ENCODE measurements around the gene DOCK11.
"Not testable (repeated sequence)": the region's sequence is repeated elsewhere in the genome, so short reads cannot be mapped to it uniquely, and the experiment has no call there.

Gene DOCK11

DNA sequence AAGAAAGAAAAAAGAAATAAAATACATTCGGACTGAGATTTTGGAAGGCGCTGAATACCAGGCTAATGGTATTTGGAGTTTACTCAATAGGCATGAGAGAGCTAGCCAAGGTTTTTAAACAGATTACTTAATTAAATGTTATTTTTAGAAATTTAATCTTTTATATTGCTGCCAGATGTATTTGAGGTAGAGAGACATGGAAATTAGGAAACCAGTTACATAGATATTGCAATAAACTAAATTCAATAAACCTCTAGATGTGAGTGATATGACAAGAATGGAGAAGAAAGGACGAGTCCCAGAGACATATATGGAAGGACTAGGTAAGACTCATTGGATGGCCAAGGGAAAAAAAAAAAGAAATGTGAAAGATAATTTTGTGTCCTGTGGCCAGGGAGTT lies 193.3 kb downstream of the DOCK11 start:
- DNase-seq (ENCODE audit: low read depth, low spot score), result no peak

GRCh38 chrX:118693843-118694242 lies 198.2 kb downstream of the DOCK11 start:
- no peak for DNase-seq (ENCODE audit: low read depth, low spot score)

GRCh38 chrX:118694638-118695037 lies 199.0 kb downstream of the DOCK11 start:
- no peak for DNase-seq (ENCODE audit: low read depth, low spot score)

GRCh38 chrX:118698516-118699170 lies 203.0 kb downstream of the DOCK11 start:
- DNase-seq (ENCODE audit: low read depth, low spot score), result no peak

DNA sequence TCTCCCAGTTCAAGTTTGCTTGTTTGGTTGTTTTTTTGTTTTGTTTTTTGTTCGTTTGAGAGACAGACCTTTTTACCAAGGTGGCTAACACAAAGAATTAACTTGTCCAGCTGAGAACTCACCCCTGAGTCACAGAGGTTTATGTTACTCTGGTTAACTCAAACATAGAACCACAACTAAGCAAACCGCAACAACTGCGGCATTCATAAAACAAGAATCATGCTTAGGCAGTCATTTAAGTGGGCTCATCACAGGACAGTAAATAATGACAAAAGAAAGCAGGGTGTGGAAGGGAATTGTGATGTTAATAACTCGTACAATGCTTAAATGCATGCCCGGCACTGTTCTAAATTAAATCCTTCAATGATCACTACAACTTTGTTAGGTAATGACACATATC lies 207.1 kb downstream of the DOCK11 start:
- no peak for DNase-seq (ENCODE audit: low read depth, low spot score)

DNA sequence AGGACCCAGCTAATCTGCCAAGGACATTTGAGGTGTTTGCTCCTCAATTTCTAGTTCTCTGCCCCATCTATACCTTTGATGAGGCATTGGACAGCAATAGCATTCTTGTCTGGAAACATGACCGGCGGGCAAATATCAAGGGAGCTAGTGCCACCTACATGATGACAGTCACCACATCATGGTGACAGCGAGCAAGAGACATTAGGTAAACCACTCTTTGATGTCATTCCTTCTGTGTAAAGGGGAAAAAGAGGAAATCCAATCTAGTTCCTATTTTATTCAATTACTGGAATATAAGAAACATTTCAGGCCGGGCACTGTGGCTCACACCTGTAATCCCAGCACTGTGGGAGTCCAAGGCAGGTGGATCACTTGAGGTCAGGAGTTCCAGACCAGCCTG lies 211.1 kb downstream of the DOCK11 start:
- no peak for DNase-seq (ENCODE audit: low read depth, low spot score)

DNA sequence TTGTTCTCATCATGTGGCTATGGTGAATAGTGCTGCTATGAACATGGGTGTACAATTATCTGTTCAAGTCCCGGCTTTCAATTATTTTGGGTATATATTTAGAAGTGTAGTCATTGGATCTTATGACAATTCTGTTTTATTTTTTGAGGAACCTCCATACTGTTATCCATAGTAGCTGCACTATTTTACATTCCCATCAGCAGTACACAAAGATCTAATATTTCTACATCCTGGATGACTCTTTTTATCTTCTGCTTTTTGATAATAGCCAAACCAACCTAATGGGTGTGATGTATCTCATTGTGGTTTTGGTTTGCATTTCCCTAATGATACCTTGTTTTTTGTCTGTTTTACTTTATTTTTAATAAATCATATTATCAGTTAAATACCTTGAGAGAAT lies 218.9 kb downstream of the DOCK11 start:
- no peak for DNase-seq (ENCODE audit: low read depth, low spot score)

GRCh38 chrX:118715917-118716316 lies 220.3 kb downstream of the DOCK11 start:
- DNase-seq (ENCODE audit: low read depth, low spot score), result not testable (repeated sequence)

DNA sequence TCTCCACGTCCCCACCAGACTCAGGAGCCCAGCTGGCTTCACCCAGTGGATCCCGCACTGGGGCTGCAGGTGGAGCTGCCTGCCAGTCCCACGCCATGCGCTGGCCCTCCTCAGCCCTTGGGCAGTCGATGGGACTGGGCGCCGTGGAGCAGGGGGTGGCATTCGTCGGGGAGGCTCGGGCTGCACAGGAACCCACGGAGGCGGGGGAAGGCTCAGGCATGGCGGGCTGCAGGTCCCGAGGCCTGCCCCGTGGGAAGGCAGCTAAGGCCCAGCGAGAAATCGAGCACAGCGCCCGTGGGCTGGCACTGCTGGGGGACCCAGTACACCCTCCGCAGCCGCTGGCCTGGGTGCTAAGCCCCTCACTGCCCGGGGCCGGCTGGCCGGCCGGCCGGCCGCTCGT lies 221.2 kb downstream of the DOCK11 start:
- not testable (repeated sequence) for DNase-seq (ENCODE audit: low read depth, low spot score)

DNA sequence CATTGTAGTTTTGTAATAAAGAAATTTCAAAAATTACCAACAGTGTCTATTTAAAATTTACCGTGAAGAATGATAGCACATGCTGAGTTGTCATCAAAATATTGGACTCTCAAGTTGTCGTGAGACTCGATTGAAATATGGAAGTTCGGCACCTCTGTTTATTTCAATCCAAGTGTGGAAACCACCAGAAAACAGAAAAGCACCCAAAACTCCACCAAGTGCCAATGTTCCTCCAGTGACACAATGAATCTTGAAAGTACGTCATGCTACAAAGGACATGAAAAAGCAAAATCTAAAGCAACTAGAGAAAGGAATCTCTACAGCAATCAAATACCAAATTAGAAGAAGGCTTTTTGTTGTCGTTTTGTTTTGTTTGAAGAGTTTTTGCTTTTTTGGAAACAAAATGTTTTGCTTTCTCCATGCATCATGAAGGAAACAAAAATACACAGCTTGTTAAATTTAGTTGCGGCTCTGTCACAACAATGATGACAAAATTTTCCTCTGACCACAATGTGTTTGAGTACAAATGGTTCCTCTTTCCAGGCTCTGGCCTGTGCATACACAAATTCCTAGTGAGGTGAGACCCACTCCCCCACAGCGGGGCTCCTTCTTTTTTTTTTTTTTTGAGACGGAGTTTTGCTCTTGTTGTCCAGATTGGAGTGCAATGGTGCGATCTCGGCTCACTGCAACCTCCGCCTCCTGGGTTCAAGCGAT lies 222.2 kb downstream of the DOCK11 start:
- no peak for DNase-seq (ENCODE audit: low read depth, low spot score)

DNA sequence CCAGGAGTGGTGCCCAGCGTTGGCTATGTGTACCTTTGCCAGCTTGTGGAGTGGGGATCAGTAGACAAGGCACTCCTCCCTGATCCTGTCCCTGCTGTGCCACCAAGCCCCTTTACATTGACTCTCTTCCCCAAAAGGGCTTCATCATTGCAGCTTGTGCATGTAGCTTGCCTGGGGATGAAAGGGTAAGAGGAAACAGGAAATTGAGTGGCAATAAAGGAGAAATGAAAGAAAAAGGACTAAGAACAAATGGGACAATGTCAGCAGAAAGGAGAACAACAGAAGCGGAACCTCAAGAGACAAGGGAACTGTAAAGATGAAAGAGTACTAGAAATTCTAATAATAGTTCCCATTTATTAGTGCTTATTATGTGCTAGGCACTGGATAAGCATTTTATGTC lies 223.1 kb downstream of the DOCK11 start:
- DNase-seq (ENCODE audit: low read depth, low spot score), result no peak

DNA sequence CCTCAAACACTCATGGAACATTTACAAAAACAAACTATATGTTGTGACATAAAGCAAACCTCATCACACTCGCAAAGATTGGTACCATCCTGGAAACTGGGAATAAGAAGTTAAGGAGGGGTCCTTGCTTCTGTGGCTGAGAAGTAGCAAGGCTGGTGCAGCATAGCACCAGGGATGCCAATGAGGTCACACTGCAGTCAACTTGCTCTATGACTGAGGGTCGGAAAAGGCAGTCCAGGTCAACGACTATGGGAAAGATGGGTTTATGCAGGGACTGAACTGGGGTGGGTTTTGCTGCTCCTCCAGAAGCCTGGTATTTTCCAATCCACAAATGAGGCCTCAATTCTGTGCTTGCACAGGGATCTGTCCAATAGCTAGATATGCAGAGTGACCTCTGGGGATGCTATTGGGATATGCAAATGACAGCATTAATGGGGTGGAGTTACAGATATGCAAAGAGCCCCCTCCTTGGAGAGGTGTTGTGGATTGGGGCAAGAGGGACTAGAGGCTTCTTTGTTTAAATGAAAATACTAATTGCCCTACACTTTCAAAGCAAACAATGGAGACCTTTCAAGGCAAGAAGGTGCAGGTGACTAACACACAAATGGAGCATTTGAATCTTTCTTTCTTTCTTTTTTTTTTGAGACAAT lies 224.6 kb downstream of the DOCK11 start:
- DNase-seq (ENCODE audit: low read depth, low spot score), result no peak

GRCh38 chrX:118723376-118723775 lies 227.8 kb downstream of the DOCK11 start:
- no peak for DNase-seq (ENCODE audit: low read depth, low spot score)

DNA sequence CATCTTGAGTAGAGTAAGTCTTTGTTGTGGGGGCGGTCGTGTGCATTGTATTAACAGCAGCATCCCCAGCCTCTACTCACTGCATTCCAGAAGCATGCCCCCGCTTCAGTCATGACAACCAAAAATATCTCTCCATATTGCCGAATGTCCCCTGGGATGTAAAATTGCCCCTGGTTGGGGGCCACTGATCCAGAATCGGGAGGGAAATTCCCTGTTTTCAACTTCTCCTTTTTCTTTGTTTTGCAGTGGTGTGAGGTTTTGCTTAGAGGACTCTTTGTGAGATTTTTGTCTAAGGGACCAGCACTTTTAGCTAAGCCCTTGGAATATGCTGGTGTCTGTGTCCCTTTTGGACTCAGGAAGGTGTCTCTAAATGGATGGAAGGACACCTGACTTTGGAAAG lies 228.8 kb downstream of the DOCK11 start:
- no peak for DNase-seq (ENCODE audit: low read depth, low spot score)

DNA sequence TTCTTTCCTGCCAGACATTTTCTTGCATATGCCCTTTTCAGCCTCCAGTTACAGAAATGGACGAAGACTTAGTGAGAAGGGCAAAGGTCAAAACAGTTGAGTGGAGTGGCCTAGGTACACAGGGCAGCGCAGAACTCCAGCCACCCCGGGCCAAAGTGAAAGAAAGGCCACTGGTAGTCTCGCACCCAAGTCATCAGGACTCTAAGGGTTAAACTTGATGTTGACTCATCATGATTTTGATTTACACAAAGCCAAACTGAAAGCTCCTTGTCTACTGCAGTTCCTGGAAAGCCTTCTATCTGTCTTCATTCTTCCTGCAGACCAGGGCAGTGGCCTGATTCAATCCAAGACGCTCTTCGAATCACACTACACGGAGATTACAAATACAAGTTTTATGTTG lies 229.2 kb downstream of the DOCK11 start:
- DNase-seq (ENCODE audit: low read depth, low spot score), result no peak

GRCh38 chrX:118726396-118726795 lies 230.8 kb downstream of the DOCK11 start:
- no peak for DNase-seq (ENCODE audit: low read depth, low spot score)

DNA sequence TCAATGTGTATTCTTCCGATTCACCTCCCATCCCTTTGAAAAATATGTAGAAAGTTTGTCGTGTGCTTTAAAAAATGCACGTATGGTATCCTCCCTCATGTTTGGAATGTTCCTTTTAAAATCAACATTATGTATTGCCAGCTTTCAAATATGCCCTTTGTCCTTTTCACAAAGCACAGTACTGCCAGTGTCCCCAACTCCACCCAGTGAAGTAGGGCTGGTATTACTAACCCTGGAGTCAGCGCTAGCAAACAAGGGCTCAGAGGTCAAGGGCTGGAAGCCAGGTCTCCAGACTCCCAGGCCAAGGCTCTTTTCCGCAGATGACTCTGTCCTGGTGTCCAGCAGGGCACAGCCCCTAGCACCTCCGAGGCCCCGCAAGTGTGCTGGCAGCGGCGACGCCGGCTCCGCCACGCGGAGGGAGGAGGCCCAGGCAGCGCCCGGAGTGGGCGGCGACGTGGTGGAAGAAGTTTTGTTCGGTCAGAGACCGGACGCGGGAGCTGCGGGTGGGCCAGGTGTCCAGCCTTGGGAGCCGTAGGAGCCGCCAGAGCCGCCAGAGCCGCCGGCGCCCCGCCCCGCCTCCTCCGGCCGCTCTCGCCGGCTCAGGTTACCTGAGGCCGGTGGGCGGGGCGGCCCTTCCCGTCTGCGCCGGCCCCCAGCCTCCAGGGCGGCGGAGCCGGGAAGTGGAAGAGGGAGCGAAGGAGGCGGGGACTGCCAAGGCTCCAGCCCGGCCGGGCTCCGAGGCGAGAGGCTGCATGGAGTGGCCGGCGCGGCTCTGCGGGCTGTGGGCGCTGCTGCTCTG lies 231.5 kb downstream of the DOCK11 start, which contains the start of gene IL13RA1:
Gene IL13RA1 (plus strand): TSS at position 720 of the 799 bp plus-strand sequence. CDS start 33 bp downstream, at position 753.
- DNase-seq (ENCODE audit: low read depth, low spot score), result peak; percentile 31

DNA sequence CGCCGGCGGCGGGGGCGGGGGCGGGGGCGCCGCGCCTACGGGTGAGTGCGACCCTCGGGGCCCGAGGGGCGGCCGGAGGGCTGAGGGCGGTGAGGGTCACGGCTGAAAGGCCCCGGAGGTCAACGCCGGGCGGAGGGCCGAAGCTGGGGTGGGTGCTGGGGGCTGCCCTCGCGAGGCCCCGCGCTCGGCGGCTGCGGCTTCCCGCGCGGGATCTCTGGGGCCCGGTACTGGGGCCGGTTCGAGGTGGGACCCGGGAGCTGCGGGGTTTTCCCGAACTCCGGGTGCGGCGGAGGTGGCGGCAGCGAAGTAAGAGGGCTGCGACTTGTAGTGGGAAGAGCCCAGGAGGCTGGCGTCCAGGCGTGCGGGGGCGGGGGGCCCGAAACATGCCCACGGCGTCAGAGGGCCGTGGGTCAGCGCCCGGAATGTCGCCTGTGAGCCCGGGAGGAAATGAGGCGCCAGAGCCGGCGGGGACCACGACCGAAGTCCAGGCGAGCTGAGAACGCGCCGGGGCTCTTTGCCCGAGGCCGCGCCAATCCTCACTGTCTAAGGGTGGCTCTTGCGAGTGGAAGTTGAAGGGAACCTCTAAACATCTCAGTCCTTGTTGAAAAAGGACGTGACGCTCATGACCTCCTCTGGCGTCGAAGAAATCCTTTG lies 232.2 kb downstream of the DOCK11 start:
- DNase-seq (ENCODE audit: low read depth, low spot score), result no peak

GRCh38 chrX:118729042-118729652 lies 233.5 kb downstream of the DOCK11 start:
- DNase-seq (ENCODE audit: low read depth, low spot score), result no peak

DNA sequence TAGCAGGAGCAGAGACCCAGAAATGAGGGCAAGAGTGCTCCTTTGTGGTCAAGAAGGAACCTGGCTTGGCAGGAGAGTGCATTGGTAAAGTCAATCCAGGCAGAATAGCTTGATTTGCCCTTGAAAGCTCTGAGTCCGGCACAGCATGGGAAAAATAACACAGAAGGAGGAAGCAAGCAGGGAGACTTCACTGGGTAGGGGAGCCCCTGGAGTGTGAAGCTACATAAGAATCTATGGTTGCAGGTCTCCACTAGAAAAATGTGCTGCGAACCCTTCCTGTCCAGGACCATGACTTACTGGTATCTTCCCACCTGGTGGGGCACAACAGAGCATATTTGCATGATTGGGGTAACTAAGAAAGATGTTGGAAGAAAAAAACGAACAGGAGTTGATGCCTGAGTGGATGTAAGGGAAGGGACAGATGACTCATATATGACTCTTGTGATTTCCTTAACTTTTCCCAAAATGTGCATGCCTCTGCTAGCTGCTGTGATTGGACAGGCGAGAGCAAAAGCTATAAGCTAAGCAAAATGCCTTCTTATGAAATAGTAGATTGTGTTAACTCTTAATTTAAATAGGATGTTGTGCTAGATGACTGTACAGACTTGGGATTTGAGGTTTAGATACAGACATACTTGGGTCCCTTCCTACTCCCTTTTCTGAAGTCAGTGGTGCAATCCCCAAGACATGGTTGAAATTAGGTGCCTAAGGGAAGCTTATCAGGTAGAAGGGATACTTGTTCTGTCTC lies 235.1 kb downstream of the DOCK11 start:
- DNase-seq (ENCODE audit: low read depth, low spot score), result peak; percentile 51
